Lung (tissue), 12 donors: ENCODE results near the gene SNX9. TPM values are rescaled to one million over a fixed set of nuclear protein-coding genes. Genes with fewer than 3 reads are reported as not detected.
"Not testable (repeated sequence)": the region's sequence is repeated elsewhere in the genome, so short reads cannot be mapped to it uniquely, and the experiment has no call there.

Experiments
- ATAC-seq: fragments of 200-7000 bp; cut with Tn5 transposase; one replicate; pipeline ENCODE4 v1.9.1; 2020; ENCODE audit warnings: moderate number of reproducible peaks; ENCODE audit not compliant: insufficient read depth, low FRiP score
- DNase-seq, 3 donors: peaks; one replicate each; pipeline ENCODE4 v3.0.0-alpha.2; 2013 to 2017
- H3K27ac ChIP-seq, 2 donors: one replicate each; pipeline ENCODE4 v1.5.1; 2013; ENCODE audit warnings: mild to moderate bottlenecking in 2 of 2, moderate library complexity in 2 of 2, control low read depth in 1 of 2, inconsistent platforms in 1 of 2, low read depth in 1 of 2, low read length in 1 of 2
- H3K27me3 ChIP-seq, 3 donors: one replicate each; pipeline ENCODE4 v1.5.1; 2013; ENCODE audit warnings: low read length in 2 of 3; ENCODE audit not compliant: control insufficient read depth in 3 of 3, insufficient read depth in 3 of 3
- H3K36me3 ChIP-seq, 4 donors: one replicate each; pipeline ENCODE4 v1.5.1; 2013; ENCODE audit warnings: low read length in 4 of 4, mild to moderate bottlenecking in 1 of 4, moderate library complexity in 1 of 4; ENCODE audit not compliant: control insufficient read depth in 4 of 4, insufficient read depth in 4 of 4
- H3K4me1 ChIP-seq, 5 donors: one replicate each; pipeline ENCODE4 v1.5.1; 2013; ENCODE audit warnings: low read length in 5 of 5, mild to moderate bottlenecking in 2 of 5, moderate library complexity in 1 of 5; ENCODE audit not compliant: control insufficient read depth in 5 of 5, insufficient read depth in 5 of 5
- H3K4me3 ChIP-seq: one replicate; pipeline ENCODE4 v1.5.1; 2013; ENCODE audit warnings: mild to moderate bottlenecking, control low read depth, moderate library complexity
- H3K9ac ChIP-seq, 2 donors: one replicate each; pipeline ENCODE4 v1.5.1; 2013; ENCODE audit warnings: low read length in 2 of 2, control low read depth in 1 of 2; ENCODE audit not compliant: insufficient read depth in 1 of 2
- H3K9me3 ChIP-seq, 4 donors: one replicate each; pipeline ENCODE4 v1.5.1; 2013; ENCODE audit warnings: low read length in 3 of 4, mild to moderate bottlenecking in 1 of 4, moderate library complexity in 1 of 4; ENCODE audit not compliant: control insufficient read depth in 4 of 4, insufficient read depth in 3 of 4
- WGBS, 2 donors: extraction: QIAGEN DNeasy Blood & Tissue Kit; methylation state at CpG; one replicate each; pipeline ENCODE4 v1.1.7; 2013; 5-methylcytosine and 5-hydroxymethylcytosine counted together
- polyA plus RNA-seq, 2 donors: library from polyadenylated mRNA; stranded (reverse); fragments of 200-250 nt; gene quantifications; one replicate each; pipeline ENCODE4 v1.2.1, GENCODE V29; 2013
- total RNA-seq, 2 donors: library from RNA; depleted of rRNA in 1 of 2; stranded (reverse); fragments of >200 nt in 1 of 2; gene quantifications; one replicate each; pipeline ENCODE4 v1.2.1, GENCODE V29; 2014 to 2021
- TF ChIP-seq, protein P1 (sequence below): IDR thresholded peaks from 2 replicates; pipeline ENCODE4 v1.5.1; 2012; ENCODE audit warnings: mild to moderate bottlenecking; ENCODE audit errors: control extremely low read depth, extremely low read depth
- donor health status: control.
- donor health status: control.
- donor health status: Bipolar disorder and iron deficiency.
- donor health status: healthy.
- donor health status: DM: yes; HTN: yes; CAD: no.

SNX9 gene
- total and polyA plus RNA-seq, 4 donors, result 13.8 to 35.0 (median 23.8) TPM

GRCh38 chr6:157840776-157841175 lies 17.7 kb downstream of the SNX9 start:
- Histone ChIP-seq H3K4me3 (no peak overlapping the region), H3K27ac (no peak overlapping the region), H3K27me3 (no peaks in the 10 kb centered on the region), H3K36me3 (no peaks in the 10 kb centered on the region), H3K4me1 (peaks cover 0 to 26% (median 12%) of the 10 kb centered on the region in 5 donors), H3K9me3 (no peaks in the 10 kb centered on the region), H3K9ac (no peak overlapping the region)
- TF ChIP-seq, protein P1, sequence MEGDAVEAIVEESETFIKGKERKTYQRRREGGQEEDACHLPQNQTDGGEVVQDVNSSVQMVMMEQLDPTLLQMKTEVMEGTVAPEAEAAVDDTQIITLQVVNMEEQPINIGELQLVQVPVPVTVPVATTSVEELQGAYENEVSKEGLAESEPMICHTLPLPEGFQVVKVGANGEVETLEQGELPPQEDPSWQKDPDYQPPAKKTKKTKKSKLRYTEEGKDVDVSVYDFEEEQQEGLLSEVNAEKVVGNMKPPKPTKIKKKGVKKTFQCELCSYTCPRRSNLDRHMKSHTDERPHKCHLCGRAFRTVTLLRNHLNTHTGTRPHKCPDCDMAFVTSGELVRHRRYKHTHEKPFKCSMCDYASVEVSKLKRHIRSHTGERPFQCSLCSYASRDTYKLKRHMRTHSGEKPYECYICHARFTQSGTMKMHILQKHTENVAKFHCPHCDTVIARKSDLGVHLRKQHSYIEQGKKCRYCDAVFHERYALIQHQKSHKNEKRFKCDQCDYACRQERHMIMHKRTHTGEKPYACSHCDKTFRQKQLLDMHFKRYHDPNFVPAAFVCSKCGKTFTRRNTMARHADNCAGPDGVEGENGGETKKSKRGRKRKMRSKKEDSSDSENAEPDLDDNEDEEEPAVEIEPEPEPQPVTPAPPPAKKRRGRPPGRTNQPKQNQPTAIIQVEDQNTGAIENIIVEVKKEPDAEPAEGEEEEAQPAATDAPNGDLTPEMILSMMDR, result no peak
- DNase-seq (peak in 2 of 3 donors; percentile 50 to 59), ATAC-seq (no peak)
- 64 to 82% methylated on average over 6 of the region's 6 CpGs for WGBS, 2 donors

- ATAC-seq (no peak), DNase-seq (no peak)
- Histone ChIP-seq H3K4me3 (no peak overlapping the region), H3K9me3 (no peaks in the 10 kb centered on the region), H3K9ac (no peak overlapping the region), H3K4me1 (peaks cover 0 to 31% (median 16%) of the 10 kb centered on the region in 5 donors), H3K27ac (no peak overlapping the region), H3K36me3 (no peaks in the 10 kb centered on the region), H3K27me3 (no peaks in the 10 kb centered on the region)
- TF ChIP-seq, protein P1, result no peak
- 72 to 79% methylated on average over 2 of the region's 2 CpGs for WGBS, 2 donors
Observed at GRCh38 chr6:157841211-157841840, 18.3 kb downstream of the SNX9 start.

DNA sequence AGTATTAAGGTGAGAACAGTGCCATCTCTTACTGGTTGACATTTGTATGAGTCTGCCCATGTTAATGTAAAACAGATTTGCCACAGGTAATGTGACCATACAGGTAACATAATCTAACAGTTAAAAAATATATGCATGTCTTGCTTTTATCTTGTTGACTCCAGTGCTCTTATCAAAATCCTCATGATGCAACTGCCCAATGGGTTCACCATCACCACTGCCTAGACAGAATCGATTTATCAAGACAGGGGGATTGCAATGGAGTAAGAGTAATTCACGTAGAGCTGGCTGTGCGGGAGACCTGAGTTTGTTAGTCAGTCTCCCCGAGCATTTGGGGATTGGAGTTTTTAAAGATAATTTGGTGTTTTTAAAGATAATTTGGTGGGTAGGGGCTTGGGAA lies 19.2 kb downstream of the SNX9 start:
- DNase-seq, result no peak
- Histone ChIP-seq H3K36me3 (no peaks in the 10 kb centered on the region), H3K27ac (no peak overlapping the region), H3K4me3 (no peak overlapping the region), H3K9me3 (no peaks in the 10 kb centered on the region), H3K27me3 (no peaks in the 10 kb centered on the region), H3K4me1 (peaks cover 0 to 33% (median 16%) of the 10 kb centered on the region in 5 donors), H3K9ac (no peak overlapping the region)
- TF ChIP-seq, protein P1, result no peak
- 93 to 97% methylated on average over 4 of the region's 4 CpGs for WGBS, 2 donors
- ATAC-seq, result no peak

- H3K36me3 ChIP-seq, H3K9me3 ChIP-seq, H3K27ac ChIP-seq, H3K27me3 ChIP-seq, DNase-seq, ATAC-seq, H3K4me3 ChIP-seq, H3K9ac ChIP-seq: not testable (repeated sequence)
- H3K4me1 ChIP-seq, result peaks cover 4 to 35% (median 16%) of the 10 kb centered on the region in 5 donors
- WGBS, 2 donors, result 96% methylated on average over 3 of the region's 3 CpGs
Observed at GRCh38 chr6:157844196-157844595, 21.1 kb downstream of the SNX9 start.
